GM18526 (cell line): Measurements from ENCODE around the gene TFAP2E.

Experiments used
- POLR2A ChIP-seq: IDR thresholded peaks from 3 replicates; pipeline ENCODE4 v1.6.1; 2011; ENCODE audit not compliant: insufficient read length; ENCODE audit errors: extremely low read depth

Gene TFAP2E

DNA sequence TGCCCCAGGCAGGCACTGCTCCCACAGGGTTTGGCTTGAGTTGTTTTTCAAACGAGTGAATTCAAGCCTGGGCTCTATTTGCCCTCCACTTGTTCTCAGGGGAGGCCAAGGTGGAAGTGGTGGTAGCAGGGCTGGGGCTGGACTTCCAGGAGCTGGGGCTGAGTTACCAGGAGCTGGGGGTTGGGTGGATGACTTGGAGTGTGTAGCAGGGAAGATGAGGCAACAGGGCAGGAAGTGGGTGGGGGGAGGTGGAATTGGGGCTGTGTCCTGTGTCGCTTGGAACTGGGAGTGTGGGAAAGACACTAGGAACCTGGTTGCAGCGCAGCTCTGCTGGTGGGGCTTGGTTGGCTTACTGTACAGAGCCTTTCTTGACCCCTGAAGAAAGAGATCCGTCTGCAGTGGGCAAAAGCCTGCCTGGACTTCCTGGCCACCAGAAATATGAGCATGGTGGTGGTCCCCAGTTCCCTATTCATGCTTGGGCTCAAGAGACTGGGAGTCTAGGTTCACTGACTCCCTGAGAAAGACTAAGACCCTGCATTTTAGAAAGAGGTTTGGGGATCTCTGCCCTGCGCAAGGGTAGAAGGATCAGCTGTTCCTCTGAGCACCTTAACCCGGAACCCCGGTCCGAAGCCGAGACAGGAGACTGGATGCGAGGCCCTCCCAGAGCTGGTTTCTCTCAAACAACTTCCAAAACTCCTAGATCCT lies 3.1 kb downstream of the TFAP2E start:
- no peak for TF ChIP-seq POLR2A

- peak; percentile 69 for TF ChIP-seq POLR2A
Measured at GRCh38 chr1:35577071-35577998, 4.2 kb downstream of the TFAP2E start.

DNA sequence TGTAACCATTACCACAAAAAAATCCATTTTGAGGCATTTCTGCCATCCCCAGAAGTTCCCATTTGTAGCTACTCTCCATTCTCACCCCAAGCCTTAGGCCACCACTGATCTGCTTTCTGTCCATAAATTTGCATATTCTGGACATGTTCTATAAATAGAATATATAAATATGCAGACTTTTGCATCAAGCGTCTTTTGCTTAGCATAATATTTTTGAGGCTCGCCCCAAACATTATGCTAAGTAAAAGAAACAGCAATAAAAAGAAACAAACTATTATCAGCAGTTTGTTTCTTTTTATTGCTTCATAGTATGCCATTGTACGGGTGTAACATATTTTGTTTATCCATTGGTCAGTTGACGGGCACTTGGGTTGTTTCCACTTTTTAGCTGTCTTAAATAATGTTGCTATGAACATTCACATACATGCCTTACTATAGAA lies 7.9 kb downstream of the TFAP2E start:
- TF ChIP-seq POLR2A = no peak

DNA sequence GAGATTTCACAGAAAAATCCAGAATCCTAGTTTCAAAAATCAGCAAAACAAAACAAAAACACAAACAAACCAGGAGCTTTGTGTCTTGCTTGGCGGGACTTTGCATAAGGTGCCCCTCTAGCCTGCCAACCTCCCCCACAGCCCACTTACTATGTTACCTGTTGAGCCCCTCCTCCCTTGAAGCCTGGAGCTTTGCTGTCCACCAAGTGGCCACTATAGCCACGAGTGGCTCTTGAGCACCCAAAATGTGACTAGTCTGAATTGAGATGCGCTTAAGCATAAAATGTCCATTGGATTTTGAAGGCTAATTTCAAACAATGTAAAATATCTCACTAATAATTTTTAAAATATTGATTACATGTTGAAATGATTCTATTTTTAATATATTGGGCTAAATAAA lies 12.2 kb downstream of the TFAP2E start:
- TF ChIP-seq POLR2A = no peak

DNA sequence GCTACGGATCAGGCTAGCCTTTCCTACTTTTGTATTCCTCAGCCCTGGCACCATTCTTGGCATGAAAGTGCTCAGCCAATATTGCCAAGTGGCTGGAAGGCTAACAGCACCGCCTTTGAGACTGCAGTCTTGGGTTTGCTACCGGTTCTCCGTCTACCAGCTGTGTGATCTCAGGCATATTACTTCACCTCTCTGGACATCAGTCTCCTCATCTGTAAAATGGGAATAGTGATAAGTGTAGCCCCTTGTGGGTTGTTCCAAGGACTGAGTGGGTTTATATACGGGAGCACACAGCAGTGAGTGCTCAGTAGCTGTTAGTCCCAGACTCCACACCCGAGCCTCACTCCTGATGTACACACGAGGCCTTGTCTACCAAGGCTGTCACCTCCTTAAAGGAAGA lies 13.7 kb downstream of the TFAP2E start:
- no peak for TF ChIP-seq POLR2A

DNA sequence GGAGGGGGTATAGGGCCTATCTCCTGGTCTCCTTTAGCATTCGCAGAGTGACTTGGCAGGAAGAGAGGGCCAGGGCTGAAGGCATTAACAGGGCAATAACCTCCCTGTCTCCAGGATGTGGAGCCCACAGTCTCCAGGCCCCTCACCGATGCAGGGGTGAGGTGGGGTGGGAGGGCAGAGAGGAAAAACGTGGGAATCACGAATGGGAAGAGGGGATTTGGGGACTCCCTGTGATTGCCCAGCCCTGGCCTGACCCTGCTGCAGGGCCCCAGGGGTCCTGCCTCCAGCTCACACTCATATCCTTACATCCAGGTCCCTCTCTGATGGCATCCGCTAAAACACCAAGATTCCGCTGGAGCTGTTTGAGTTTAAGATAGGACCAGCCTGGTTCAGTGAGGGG lies 14.6 kb downstream of the TFAP2E start:
- TF ChIP-seq POLR2A = no peak

- TF ChIP-seq POLR2A = no peak
Measured at GRCh38 chr1:35588197-35588910, 15.2 kb downstream of the TFAP2E start.

- no peak for TF ChIP-seq POLR2A
Measured at GRCh38 chr1:35589516-35590427, 16.7 kb downstream of the TFAP2E start.

DNA sequence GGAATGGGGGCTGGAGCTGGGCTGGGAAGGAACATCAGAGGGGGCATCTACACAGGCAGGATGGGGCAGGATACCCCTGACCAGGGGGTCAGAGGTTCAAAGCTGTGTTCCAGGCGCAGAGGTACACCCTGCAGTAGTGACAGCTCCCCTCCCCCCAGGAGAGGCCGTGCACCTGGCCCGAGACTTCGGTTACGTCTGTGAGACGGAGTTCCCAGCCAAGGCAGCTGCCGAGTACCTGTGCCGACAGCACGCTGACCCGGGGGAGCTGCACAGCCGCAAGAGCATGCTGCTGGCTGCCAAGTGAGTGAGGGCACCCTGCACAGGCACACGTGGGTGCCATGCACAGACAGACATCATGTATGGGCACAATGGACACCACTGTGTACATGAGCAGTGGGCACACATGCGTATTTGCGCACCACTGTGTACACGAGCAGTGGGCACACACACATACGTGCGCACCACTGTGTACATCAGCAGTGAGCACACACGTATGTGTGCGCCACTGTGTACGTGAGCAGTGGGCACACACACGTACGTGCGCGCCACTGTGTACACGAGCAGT lies 17.4 kb downstream of the TFAP2E start:
- TF ChIP-seq POLR2A = no peak

DNA sequence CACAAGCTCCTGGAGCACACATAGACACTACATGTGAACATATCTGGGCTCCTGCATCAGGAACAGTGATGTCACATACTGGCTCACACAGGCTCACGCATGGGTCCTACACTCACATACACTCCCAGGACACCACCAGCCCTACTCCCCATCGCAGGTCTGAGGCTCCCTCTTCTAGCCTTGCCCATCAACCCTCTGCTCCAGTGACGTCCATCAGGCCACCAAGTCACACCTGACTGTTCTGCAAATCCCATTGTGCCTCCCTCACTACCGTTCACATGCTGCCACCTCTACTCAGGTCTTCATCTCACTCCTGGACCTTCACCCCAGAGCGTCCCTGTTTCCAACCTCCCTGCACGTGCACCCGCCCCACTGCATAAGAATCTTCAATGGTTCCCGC lies 18.1 kb downstream of the TFAP2E start:
- TF ChIP-seq POLR2A = no peak

- TF ChIP-seq POLR2A = no peak
Measured at GRCh38 chr1:35592991-35593769, 20.1 kb downstream of the TFAP2E start.

DNA sequence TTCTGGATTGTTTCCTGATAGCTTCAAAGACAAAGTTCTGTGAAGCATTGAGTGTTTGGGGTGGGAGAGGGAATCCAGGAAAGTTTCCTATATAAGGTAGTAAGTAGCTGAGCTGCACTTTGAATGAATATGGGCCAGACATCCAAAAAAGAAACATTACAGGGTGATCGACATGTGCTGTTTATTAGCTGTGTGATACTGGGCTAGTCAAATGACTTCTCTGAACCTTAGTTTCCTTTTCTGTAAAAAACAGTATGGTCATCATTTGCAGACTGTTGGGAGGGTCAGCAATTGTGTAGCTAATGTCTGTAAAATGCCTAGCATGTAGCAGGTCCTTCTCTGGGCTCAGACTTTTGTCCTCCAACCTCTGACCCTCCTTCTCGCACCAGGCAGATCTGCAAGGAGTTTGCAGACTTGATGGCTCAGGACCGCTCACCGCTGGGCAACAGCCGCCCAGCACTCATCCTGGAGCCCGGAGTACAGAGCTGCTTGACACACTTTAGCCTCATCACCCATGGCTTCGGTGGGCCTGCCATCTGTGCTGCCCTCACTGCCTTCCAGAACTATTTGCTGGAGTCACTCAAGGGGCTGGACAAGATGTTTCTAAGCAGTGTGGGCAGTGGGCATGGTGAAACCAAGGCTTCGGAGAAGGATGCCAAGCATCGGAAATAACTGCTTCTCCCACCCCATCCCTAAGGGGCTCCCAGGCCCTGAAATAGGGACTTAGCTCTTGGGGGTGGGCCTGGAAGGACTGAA lies 21.1 kb downstream of the TFAP2E start:
- no peak for TF ChIP-seq POLR2A

- no peak for TF ChIP-seq POLR2A
Measured at GRCh38 chr1:35595684-35596083, 22.6 kb downstream of the TFAP2E start.
